ENCODE results near the gene MTHFD2.

Gene MTHFD2

GRCh38 chr2:74238879-74239278 is 40.5 kb downstream of the MTHFD2 start:
- TF ChIP-seq CTCF (IDR thresholded peaks at IDR 0.05; ENCODE audit: low read length, missing control alignments) = no peak
- no peak overlapping the region for H3K4me3 ChIP-seq (replicated peaks; ENCODE audit: low read depth, low read length)
- DNase-seq (ENCODE audit: low read depth) = peak; percentile 90

GRCh38 chr2:74239346-74239745 is 40.9 kb downstream of the MTHFD2 start:
- H3K4me3 ChIP-seq (replicated peaks; ENCODE audit: low read depth, low read length) = no peak overlapping the region
- DNase-seq (ENCODE audit: low read depth) = no peak
- TF ChIP-seq CTCF (IDR thresholded peaks at IDR 0.05; ENCODE audit: low read length, missing control alignments) = no peak

- H3K4me3 ChIP-seq (replicated peaks; ENCODE audit: low read depth, low read length) = no peak overlapping the region
- no peak for DNase-seq (ENCODE audit: low read depth)
- no peak for TF ChIP-seq CTCF (IDR thresholded peaks at IDR 0.05; ENCODE audit: low read length, missing control alignments)
Measured at GRCh38 chr2:74242354-74243071, 44.1 kb downstream of the MTHFD2 start.

GRCh38 chr2:74244286-74244685 is 45.9 kb downstream of the MTHFD2 start:
- H3K4me3 ChIP-seq (replicated peaks; ENCODE audit: low read depth, low read length) = no peak overlapping the region
- DNase-seq (ENCODE audit: low read depth) = no peak
- no peak for TF ChIP-seq CTCF (IDR thresholded peaks at IDR 0.05; ENCODE audit: low read length, missing control alignments)

- DNase-seq (ENCODE audit: low read depth) = no peak
- TF ChIP-seq CTCF (IDR thresholded peaks at IDR 0.05; ENCODE audit: low read length, missing control alignments) = no peak
- no peak overlapping the region for H3K4me3 ChIP-seq (replicated peaks; ENCODE audit: low read depth, low read length)
Measured at GRCh38 chr2:74246496-74247195, 48.2 kb downstream of the MTHFD2 start.

- DNase-seq (ENCODE audit: low read depth) = no peak
- no peak for TF ChIP-seq CTCF (IDR thresholded peaks at IDR 0.05; ENCODE audit: low read length, missing control alignments)
- no peak overlapping the region for H3K4me3 ChIP-seq (replicated peaks; ENCODE audit: low read depth, low read length)
Measured at GRCh38 chr2:74249406-74250122, 51.1 kb downstream of the MTHFD2 start.

All from fibroblast of pulmonary artery (primary cell).